ENCODE results near the gene RHOD. TPM values are rescaled to one million over a fixed set of nuclear protein-coding genes. Genes with fewer than 3 reads are reported as not detected.

The RHOD gene
- polyA plus RNA-seq, 1 donor (not counting 4 experiments of a cell fraction or from before 2014, with no cell fraction given), result 119 TPM

DNA sequence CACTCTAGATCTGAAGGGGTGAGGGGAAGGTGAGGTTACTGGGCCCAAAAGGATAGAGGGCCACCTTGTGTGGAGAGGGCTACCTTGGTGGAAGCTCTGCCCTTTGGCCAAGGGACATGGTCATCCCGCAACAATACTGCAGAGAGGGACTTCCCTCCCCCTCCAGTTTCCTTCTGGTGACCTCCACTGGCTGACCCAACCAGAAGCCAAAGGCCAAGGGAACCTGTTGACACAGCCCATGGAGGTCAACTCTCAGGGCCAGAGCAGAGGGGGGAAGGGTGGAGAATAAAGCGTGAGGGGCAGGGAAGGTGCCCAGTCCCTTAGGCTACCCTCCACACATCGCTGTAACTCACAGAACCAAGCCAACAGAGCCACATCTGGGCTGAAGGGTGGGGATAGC is 15.0 kb upstream of the RHOD start:
- no peak overlapping the region for H3K27ac ChIP-seq (ENCODE audit: control insufficient read depth, insufficient read depth, low read length)
- no peaks in the 10 kb centered on the region for H3K9me3 ChIP-seq (ENCODE audit: control insufficient read depth, low read depth, low read length)
- no peak overlapping the region for H3K9ac ChIP-seq (ENCODE audit: control insufficient read depth, extremely low read depth, insufficient read depth, low read length)
- FAIRE-seq (no peak), DNase-seq (ENCODE audit: low read depth, low spot score) (no peak)
- no peak overlapping the region for H2AFZ ChIP-seq (ENCODE audit: control insufficient read depth, low read length)
- TF ChIP-seq, protein P1, sequence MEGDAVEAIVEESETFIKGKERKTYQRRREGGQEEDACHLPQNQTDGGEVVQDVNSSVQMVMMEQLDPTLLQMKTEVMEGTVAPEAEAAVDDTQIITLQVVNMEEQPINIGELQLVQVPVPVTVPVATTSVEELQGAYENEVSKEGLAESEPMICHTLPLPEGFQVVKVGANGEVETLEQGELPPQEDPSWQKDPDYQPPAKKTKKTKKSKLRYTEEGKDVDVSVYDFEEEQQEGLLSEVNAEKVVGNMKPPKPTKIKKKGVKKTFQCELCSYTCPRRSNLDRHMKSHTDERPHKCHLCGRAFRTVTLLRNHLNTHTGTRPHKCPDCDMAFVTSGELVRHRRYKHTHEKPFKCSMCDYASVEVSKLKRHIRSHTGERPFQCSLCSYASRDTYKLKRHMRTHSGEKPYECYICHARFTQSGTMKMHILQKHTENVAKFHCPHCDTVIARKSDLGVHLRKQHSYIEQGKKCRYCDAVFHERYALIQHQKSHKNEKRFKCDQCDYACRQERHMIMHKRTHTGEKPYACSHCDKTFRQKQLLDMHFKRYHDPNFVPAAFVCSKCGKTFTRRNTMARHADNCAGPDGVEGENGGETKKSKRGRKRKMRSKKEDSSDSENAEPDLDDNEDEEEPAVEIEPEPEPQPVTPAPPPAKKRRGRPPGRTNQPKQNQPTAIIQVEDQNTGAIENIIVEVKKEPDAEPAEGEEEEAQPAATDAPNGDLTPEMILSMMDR (optimal IDR thresholded peaks at IDR 0.05 in 1 of 3, IDR thresholded peaks at IDR 0.05 in 1 of 3, conservative IDR thresholded peaks at IDR 0.05 in 1 of 3; ENCODE audit: extremely low read depth in 1 of 3, insufficient read depth in 2 of 3, low read length in 3 of 3), result no peak
- no peak for TF ChIP-seq EZH2 (IDR thresholded peaks at IDR 0.05; ENCODE audit: low read length)
- no peaks in the 10 kb centered on the region for H3K79me2 ChIP-seq (ENCODE audit: control insufficient read depth, insufficient read depth, low read length)
- H3K27me3 ChIP-seq (ENCODE audit: control insufficient read depth, extremely low read depth, insufficient read depth, low read length), result peaks cover 29% of the 10 kb centered on the region
- H4K20me1 ChIP-seq (ENCODE audit: control insufficient read depth, extremely low read depth, insufficient read depth, low read length), result no peaks in the 10 kb centered on the region
- H3K4me3 ChIP-seq (ENCODE audit: control insufficient read depth in 2 of 3, extremely low read depth in 1 of 3, insufficient read depth in 2 of 3, low read depth in 1 of 3, low read length in 3 of 3), result no peak overlapping the region
- dilution Hi-C loops (cut with MboI; ENCODE audit: extremely low pct_ligation_motif_present, low sequenced_read_pairs), result no loop called here
- H3K36me3 ChIP-seq (ENCODE audit: control insufficient read depth in 2 of 2, extremely low read depth in 1 of 2, insufficient read depth in 2 of 2, low read length in 2 of 2), result no peaks in the 10 kb centered on the region
- no peak overlapping the region for H3K4me2 ChIP-seq (ENCODE audit: control insufficient read depth, extremely low read depth, insufficient read depth, low read depth, low read length)
- no peaks in the 10 kb centered on the region for H3K9me1 ChIP-seq (ENCODE audit: control insufficient read depth, extremely low read depth, insufficient read depth, low read length)
- peaks cover 7% of the 10 kb centered on the region for H3K4me1 ChIP-seq (ENCODE audit: control insufficient read depth, extremely low read depth, insufficient read depth, low read length)

- no peak for DNase-seq (ENCODE audit: low read depth, low spot score)
- no peak overlapping the region for H3K27ac ChIP-seq (ENCODE audit: control insufficient read depth, insufficient read depth, low read length)
- dilution Hi-C loops (cut with MboI; ENCODE audit: extremely low pct_ligation_motif_present, low sequenced_read_pairs), result no loop called here
Measured at GRCh38 chr11:67043572-67044349, 12.9 kb upstream of the RHOD start.

More at GRCh38 chr11:67043572-67044349, 12.9 kb upstream of the RHOD start:
- H3K9ac ChIP-seq (ENCODE audit: control insufficient read depth, extremely low read depth, insufficient read depth, low read length), result no peak overlapping the region
- H3K79me2 ChIP-seq (ENCODE audit: control insufficient read depth, insufficient read depth, low read length), result no peaks in the 10 kb centered on the region
- no peak overlapping the region for H3K4me3 ChIP-seq (ENCODE audit: control insufficient read depth in 2 of 3, extremely low read depth in 1 of 3, insufficient read depth in 2 of 3, low read depth in 1 of 3, low read length in 3 of 3)
- H2AFZ ChIP-seq (ENCODE audit: control insufficient read depth, low read length), result no peak overlapping the region
- no peak for FAIRE-seq
- no peak overlapping the region for H3K4me2 ChIP-seq (ENCODE audit: control insufficient read depth, extremely low read depth, insufficient read depth, low read depth, low read length)
- H3K9me1 ChIP-seq (ENCODE audit: control insufficient read depth, extremely low read depth, insufficient read depth, low read length), result no peaks in the 10 kb centered on the region
- no peaks in the 10 kb centered on the region for H3K9me3 ChIP-seq (ENCODE audit: control insufficient read depth, low read depth, low read length)
- H3K4me1 ChIP-seq (ENCODE audit: control insufficient read depth, extremely low read depth, insufficient read depth, low read length), result peaks cover 7% of the 10 kb centered on the region
- H4K20me1 ChIP-seq (ENCODE audit: control insufficient read depth, extremely low read depth, insufficient read depth, low read length), result no peaks in the 10 kb centered on the region
- TF ChIP-seq EZH2 (IDR thresholded peaks at IDR 0.05; ENCODE audit: low read length), result no peak
- TF ChIP-seq, protein P1 (optimal IDR thresholded peaks at IDR 0.05 in 1 of 3, IDR thresholded peaks at IDR 0.05 in 1 of 3, conservative IDR thresholded peaks at IDR 0.05 in 1 of 3; ENCODE audit: extremely low read depth in 1 of 3, insufficient read depth in 2 of 3, low read length in 3 of 3), result no peak
- no peaks in the 10 kb centered on the region for H3K36me3 ChIP-seq (ENCODE audit: control insufficient read depth in 2 of 2, extremely low read depth in 1 of 2, insufficient read depth in 2 of 2, low read length in 2 of 2)
- peaks cover 29% of the 10 kb centered on the region for H3K27me3 ChIP-seq (ENCODE audit: control insufficient read depth, extremely low read depth, insufficient read depth, low read length)

Measured in keratinocyte (primary cell).